Measurements from ENCODE around the gene PIK3CA. TPM values are rescaled to one million over a fixed set of nuclear protein-coding genes. Genes with fewer than 3 reads are reported as not detected.
"Not testable (repeated sequence)": the region's sequence is repeated elsewhere in the genome, so short reads cannot be mapped to it uniquely, and the experiment has no call there.

Gene PIK3CA
- total RNA-seq, 1 experiment from 2014 or later, result 20.7 TPM

DNA sequence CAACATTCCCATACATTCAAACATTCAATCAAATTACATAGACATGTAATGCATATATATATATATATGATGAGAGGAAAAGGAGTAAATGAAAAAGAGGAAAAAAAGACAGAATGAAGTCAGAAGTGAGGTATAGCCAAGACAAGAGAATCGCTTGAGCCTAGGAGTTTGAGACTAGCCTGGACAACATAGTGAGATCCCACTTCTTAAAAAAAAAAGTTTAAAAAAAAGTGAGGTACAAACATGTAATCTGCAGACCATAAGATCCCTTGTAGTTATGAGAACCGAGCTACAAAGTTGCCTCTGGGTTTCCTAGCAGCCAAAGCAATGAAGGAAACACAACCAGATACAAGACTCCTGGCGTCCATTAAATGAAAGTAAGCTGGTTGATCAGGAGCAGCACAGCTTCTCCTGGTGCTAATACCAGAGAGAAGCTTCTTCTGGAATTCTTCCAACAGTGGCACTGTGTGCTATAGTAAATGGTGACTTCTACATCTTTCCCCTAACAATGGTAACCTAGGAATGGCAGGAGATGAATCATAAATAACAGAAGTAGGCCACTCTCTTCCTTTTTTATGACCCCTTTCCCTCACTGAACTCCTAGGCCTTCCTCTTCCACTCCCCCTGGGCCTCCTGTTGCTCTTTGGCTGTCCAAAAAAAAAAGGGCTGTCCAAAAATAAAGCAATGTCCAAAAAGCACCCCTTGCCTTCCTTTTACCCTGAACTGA lies 99.3 kb downstream of the PIK3CA start:
- TF ChIP-seq CTCF (IDR thresholded peaks at IDR 0.05; ENCODE audit: unreplicated experiment), result no peak
- ChIA-PET POLR2A (interaction anchor here (0.6 kb wide), 1 partner anchor 77 kb away, joined by 4 read pairs; no protein-coding TSS in a partner anchor), CTCF (interaction anchor here (0.6 to 0.7 kb wide), 3 partner anchors 16 to 72 kb away, joined by 3 to 5 read pairs (median 3); no protein-coding TSS in a partner anchor)
- Mint-ChIP-seq H3K9me3 (ENCODE audit: unreplicated experiment) (no peaks in the 10 kb centered on the region), H3K4me1 (ENCODE audit: insufficient read depth, unreplicated experiment) (no peaks in the 10 kb centered on the region), H3K27ac (ENCODE audit: low read depth, unreplicated experiment) (no peak overlapping the region), H3K36me3 (ENCODE audit: insufficient read depth, unreplicated experiment) (peaks cover 5% of the 10 kb centered on the region), H3K4me3 (ENCODE audit: unreplicated experiment) (no peak overlapping the region), H3K27me3 (ENCODE audit: insufficient read depth, unreplicated experiment) (peaks cover 11% of the 10 kb centered on the region)
- DNase-seq (ENCODE audit: unreplicated experiment), result no peak
- no TSS peak for BruUV-seq (replicated peaks)
- intact Hi-C loops (cut with micrococcal nuclease), result no loop called here

- Mint-ChIP-seq H3K4me3 (ENCODE audit: unreplicated experiment) (no peak within 1 kb of the TSS), H3K9me3 (ENCODE audit: unreplicated experiment) (no peaks in the 10 kb centered on the region), H3K27ac (ENCODE audit: low read depth, unreplicated experiment) (no peak within 1 kb of the TSS), H3K4me1 (ENCODE audit: insufficient read depth, unreplicated experiment) (no peaks in the 10 kb centered on the region), H3K36me3 (ENCODE audit: insufficient read depth, unreplicated experiment) (peaks cover 7% of the 10 kb centered on the region), H3K27me3 (ENCODE audit: insufficient read depth, unreplicated experiment) (peaks cover 11% of the 10 kb centered on the region)
- intact Hi-C loops (cut with micrococcal nuclease), result no loop called here
- POLR2A ChIA-PET, result no interaction called here
- CTCF ChIA-PET, result no interaction called here
- DNase-seq (ENCODE audit: unreplicated experiment), result no peak
- TF ChIP-seq CTCF (IDR thresholded peaks at IDR 0.05; ENCODE audit: unreplicated experiment), result no peak
- no TSS peak for BruUV-seq (replicated peaks)
Observed at GRCh38 chr3:179250803-179251476, 102.8 kb downstream of the PIK3CA start, which contains the start of gene KCNMB3. KCNMB3 (minus strand) TSS chr3:179251114; CDS start chr3:179250990, 124 bp downstream.

- H3K27ac Mint-ChIP-seq (ENCODE audit: low read depth, unreplicated experiment), result no peak overlapping the region
- CTCF ChIA-PET, result no interaction called here
- no peak overlapping the region for H3K4me3 Mint-ChIP-seq (ENCODE audit: unreplicated experiment)
- POLR2A ChIA-PET, result no interaction called here
- H3K27me3 Mint-ChIP-seq (ENCODE audit: insufficient read depth, unreplicated experiment), result no peaks in the 10 kb centered on the region
- TF ChIP-seq CTCF (IDR thresholded peaks at IDR 0.05; ENCODE audit: unreplicated experiment), result no peak
- BruUV-seq (replicated peaks), result no TSS peak
- no peaks in the 10 kb centered on the region for H3K4me1 Mint-ChIP-seq (ENCODE audit: insufficient read depth, unreplicated experiment)
- intact Hi-C loops (cut with micrococcal nuclease), result no loop called here
- H3K9me3 Mint-ChIP-seq (ENCODE audit: unreplicated experiment), result no peaks in the 10 kb centered on the region
- peaks cover 7% of the 10 kb centered on the region for H3K36me3 Mint-ChIP-seq (ENCODE audit: insufficient read depth, unreplicated experiment)
- no peak for DNase-seq (ENCODE audit: unreplicated experiment)
Observed at GRCh38 chr3:179256813-179257212, 108.7 kb downstream of the PIK3CA start.

DNA sequence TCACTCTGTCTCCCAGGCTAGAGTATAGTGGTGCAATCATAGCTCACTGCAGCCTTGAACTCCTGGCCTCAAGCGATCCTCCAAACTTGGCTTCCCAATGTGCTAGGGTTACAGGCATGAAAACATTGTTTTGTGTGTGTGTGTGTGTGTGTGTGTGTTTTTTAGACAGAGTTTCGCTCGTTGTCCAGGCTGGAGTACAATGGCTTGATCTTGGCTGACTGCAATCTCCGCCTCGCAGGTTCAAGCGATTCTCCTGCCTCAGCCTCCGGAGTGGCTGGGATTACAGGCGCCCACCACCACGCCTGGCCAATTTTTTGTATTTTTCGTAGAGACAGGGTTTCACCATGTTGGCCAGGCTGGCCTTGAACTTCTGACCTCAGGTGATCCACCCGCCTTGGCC lies 109.6 kb downstream of the PIK3CA start:
- CTCF ChIA-PET; H3K9me3 Mint-ChIP-seq (ENCODE audit: unreplicated experiment); H3K4me1 Mint-ChIP-seq (ENCODE audit: insufficient read depth, unreplicated experiment); BruUV-seq (replicated peaks); H3K27ac Mint-ChIP-seq (ENCODE audit: low read depth, unreplicated experiment); H3K4me3 Mint-ChIP-seq (ENCODE audit: unreplicated experiment); H3K36me3 Mint-ChIP-seq (ENCODE audit: insufficient read depth, unreplicated experiment); DNase-seq (ENCODE audit: unreplicated experiment); H3K27me3 Mint-ChIP-seq (ENCODE audit: insufficient read depth, unreplicated experiment); intact Hi-C loops (cut with micrococcal nuclease); POLR2A ChIA-PET: not testable (repeated sequence)
